Thoracic aorta (tissue), 2 donors: ENCODE data around the gene SLCO1A2. TPM values are rescaled to one million over a fixed set of nuclear protein-coding genes. Genes with fewer than 3 reads are reported as not detected.

ENCODE experiments used
- ATAC-seq: fragments of 150-250 bp; one replicate; pipeline ENCODE4 v1.8.0; 2017; ENCODE audit warnings: low read depth; ENCODE audit not compliant: insufficient number of reproducible peaks, low FRiP score
- DNase-seq: peaks from one replicate; pipeline ENCODE4 v3.0.0-alpha.2; 2020; ENCODE audit warnings: low spot score
- H3K27ac ChIP-seq, 2 donors: fragments of 200-600 bp; sonication (generic); 1 replicate in 1 of 2; 2 replicates in 1 of 2; pipeline ENCODE4 v1.5.1; 2016; ENCODE audit warnings: mild to moderate bottlenecking in 2 of 2, moderate library complexity in 2 of 2
- H3K27me3 ChIP-seq: fragments of 200-600 bp; sonication (generic); replicated peaks from 2 replicates; pipeline ENCODE4 v1.6.0; 2016; ENCODE audit warnings: mild to moderate bottlenecking; ENCODE audit not compliant: insufficient read depth
- H3K36me3 ChIP-seq: fragments of 200-600 bp; sonication (generic); one replicate; pipeline ENCODE4 v1.5.1; 2016
- H3K4me1 ChIP-seq, 2 donors: fragments of 200-600 bp; sonication (generic); 1 replicate in 1 of 2; 2 replicates in 1 of 2; pipeline versions ENCODE4 v1.5.1 to v1.6.0; 2016; ENCODE audit warnings: low read depth in 2 of 2, mild to moderate bottlenecking in 1 of 2; ENCODE audit not compliant: control insufficient read depth in 1 of 2
- H3K4me3 ChIP-seq: fragments of 200-600 bp; sonication (generic); 2 replicates; pipeline ENCODE4 v1.5.1; 2016; ENCODE audit warnings: mild to moderate bottlenecking
- H3K9me3 ChIP-seq: fragments of 200-600 bp; sonication (generic); 2 replicates; pipeline ENCODE4 v1.5.1; 2016
- total RNA-seq, 2 donors: library from RNA; depleted of rRNA; stranded (reverse); fragments of >200 nt; gene quantifications; one replicate each; pipeline versions ENCODE4 v1.1.0 to v1.2.3, GENCODE V29; 2016
- TF ChIP-seq, protein P1 (sequence below): fragments of 200-600 bp; sonication (generic); IDR thresholded peaks from one replicate; pipeline ENCODE4 v1.5.1; 2019; ENCODE audit warnings: antibody characterized with exemption

Gene SLCO1A2
- total RNA-seq, 2 donors from 2014 or later = not detected

- Histone ChIP-seq H3K27me3 (no peaks in the 10 kb centered on the region), H3K9me3 (no peaks in the 10 kb centered on the region), H3K4me1 (no peaks in the 10 kb centered on the region), H3K4me3 (no peak overlapping the region), H3K36me3 (no peaks in the 10 kb centered on the region), H3K27ac (no peak overlapping the region)
- TF ChIP-seq, protein P1, sequence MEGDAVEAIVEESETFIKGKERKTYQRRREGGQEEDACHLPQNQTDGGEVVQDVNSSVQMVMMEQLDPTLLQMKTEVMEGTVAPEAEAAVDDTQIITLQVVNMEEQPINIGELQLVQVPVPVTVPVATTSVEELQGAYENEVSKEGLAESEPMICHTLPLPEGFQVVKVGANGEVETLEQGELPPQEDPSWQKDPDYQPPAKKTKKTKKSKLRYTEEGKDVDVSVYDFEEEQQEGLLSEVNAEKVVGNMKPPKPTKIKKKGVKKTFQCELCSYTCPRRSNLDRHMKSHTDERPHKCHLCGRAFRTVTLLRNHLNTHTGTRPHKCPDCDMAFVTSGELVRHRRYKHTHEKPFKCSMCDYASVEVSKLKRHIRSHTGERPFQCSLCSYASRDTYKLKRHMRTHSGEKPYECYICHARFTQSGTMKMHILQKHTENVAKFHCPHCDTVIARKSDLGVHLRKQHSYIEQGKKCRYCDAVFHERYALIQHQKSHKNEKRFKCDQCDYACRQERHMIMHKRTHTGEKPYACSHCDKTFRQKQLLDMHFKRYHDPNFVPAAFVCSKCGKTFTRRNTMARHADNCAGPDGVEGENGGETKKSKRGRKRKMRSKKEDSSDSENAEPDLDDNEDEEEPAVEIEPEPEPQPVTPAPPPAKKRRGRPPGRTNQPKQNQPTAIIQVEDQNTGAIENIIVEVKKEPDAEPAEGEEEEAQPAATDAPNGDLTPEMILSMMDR = no peak
- ATAC-seq (no peak), DNase-seq (no peak)
Measured at GRCh38 chr12:21292111-21292510, 42.6 kb downstream of the SLCO1A2 start.

GRCh38 chr12:21289698-21290097 lies 45.0 kb downstream of the SLCO1A2 start:
- Histone ChIP-seq H3K4me3 (no peak overlapping the region), H3K36me3 (no peaks in the 10 kb centered on the region), H3K9me3 (no peaks in the 10 kb centered on the region), H3K27me3 (no peaks in the 10 kb centered on the region), H3K27ac (no peak overlapping the region), H3K4me1 (no peaks in the 10 kb centered on the region)
- TF ChIP-seq, protein P1 = no peak
- ATAC-seq (no peak), DNase-seq (no peak)

DNA sequence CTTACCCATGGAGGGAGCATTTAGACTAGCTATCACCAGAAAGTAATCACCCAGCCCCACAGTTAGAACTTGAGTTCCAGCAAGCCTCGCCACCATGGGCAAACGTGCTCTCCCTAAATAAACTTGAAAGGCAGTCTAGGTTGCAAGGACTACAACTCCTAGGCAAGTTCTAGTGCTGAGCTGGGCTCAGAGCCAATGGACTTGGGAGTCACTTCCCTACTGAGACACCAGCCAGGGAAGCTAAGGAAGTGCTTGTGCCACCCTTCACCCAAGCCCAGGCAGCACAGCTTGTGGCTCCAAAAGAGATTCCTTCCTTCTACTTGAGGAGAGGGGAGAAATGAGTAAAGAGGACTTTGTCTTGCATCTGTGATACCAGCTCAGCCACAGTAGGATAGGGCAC lies 57.9 kb downstream of the SLCO1A2 start:
- DNase-seq (no peak), ATAC-seq (no peak)
- no peaks in the 10 kb centered on the region for H3K36me3 ChIP-seq
- no peak overlapping the region for H3K4me3 ChIP-seq
- no peaks in the 10 kb centered on the region for H3K4me1 ChIP-seq
- H3K9me3 ChIP-seq = no peaks in the 10 kb centered on the region
- no peaks in the 10 kb centered on the region for H3K27me3 ChIP-seq
- H3K27ac ChIP-seq = no peak overlapping the region
- TF ChIP-seq, protein P1 = no peak

- Histone ChIP-seq H3K4me3 (no peak overlapping the region), H3K9me3 (no peaks in the 10 kb centered on the region), H3K36me3 (no peaks in the 10 kb centered on the region), H3K27me3 (no peaks in the 10 kb centered on the region), H3K27ac (no peak overlapping the region), H3K4me1 (no peaks in the 10 kb centered on the region)
- ATAC-seq (no peak), DNase-seq (no peak)
- TF ChIP-seq, protein P1 = no peak
Measured at GRCh38 chr12:21265932-21266331, 68.8 kb downstream of the SLCO1A2 start.

DNA sequence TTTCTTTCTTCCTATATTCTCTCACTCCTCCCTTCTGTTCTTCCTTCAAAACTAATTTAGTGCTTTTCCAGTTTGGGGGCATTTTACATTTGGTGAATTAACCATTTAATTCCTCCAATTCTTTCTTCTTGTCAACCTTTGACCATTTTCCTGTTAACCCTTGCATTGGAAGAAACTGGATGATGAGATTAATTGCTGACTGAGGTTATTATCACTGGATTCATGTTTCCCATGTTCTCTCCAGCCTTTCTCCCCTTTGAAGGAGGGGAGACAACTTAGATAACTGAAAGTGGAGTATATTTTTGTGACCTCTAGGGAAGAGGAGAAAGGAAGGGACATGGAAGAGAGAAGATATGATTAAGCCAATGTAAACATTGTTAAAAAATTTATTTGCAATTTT lies 70.5 kb downstream of the SLCO1A2 start:
- H3K36me3 ChIP-seq = no peaks in the 10 kb centered on the region
- DNase-seq = no peak
- H3K27ac ChIP-seq = no peak overlapping the region
- no peaks in the 10 kb centered on the region for H3K9me3 ChIP-seq
- H3K4me1 ChIP-seq = no peaks in the 10 kb centered on the region
- H3K27me3 ChIP-seq = no peaks in the 10 kb centered on the region
- TF ChIP-seq, protein P1 = no peak
- no peak overlapping the region for H3K4me3 ChIP-seq
- no peak for ATAC-seq
